Endothelial cell of umbilical vein (primary cell): ENCODE results near the gene MRPL57. TPM values are rescaled to one million over a fixed set of nuclear protein-coding genes. Genes with fewer than 3 reads are reported as not detected.
"Not testable (repeated sequence)": the region's sequence is repeated elsewhere in the genome, so short reads cannot be mapped to it uniquely, and the experiment has no call there.

Experiments
- BruUV-seq: library from RNA; stranded (reverse); fragments of 400-500 nt; replicated peaks from 2 replicates; lab custom pipeline; 2021; lab: Mats Ljungman, UMichigan
- CTCF ChIA-PET: fragments of 300-600, 350-600 bp; sonication (Branson Sonifier 250); formaldehyde crosslinking; loops from one replicate; lab custom pipeline; 2021; ENCODE audit warnings: antibody characterized with exemption, inconsistent platforms; lab: Charles Lee
- POLR2A ChIA-PET: fragments of 300-600, 350-600 bp; sonication (Branson Sonifier 250); formaldehyde crosslinking; loops from one replicate; lab custom pipeline; 2021; ENCODE audit warnings: antibody characterized with exemption, inconsistent platforms; lab: Charles Lee
- DNase-seq: peaks from one replicate; pipeline ENCODE4 v3.0.0-alpha.2; 2011; ENCODE audit warnings: low read depth, low spot score
- FAIRE-seq: peaks from 2 replicates; lab custom pipeline; 2011; peaks lifted over from hg19 to GRCh38; lab: Jason Lieb, UNC
- H2AFZ ChIP-seq: 2 replicates; pipeline ENCODE4 v1.6.0; 2012; ENCODE audit warnings: low read depth, low read length, control low read depth, inconsistent platforms
- H3K27ac ChIP-seq: 2 replicates; pipeline ENCODE4 v1.5.1; 2011; ENCODE audit warnings: low read depth, mild to moderate bottlenecking, control low read depth, low read length, moderate library complexity; ENCODE audit not compliant: insufficient read depth
- H3K27me3 ChIP-seq, 2 experiments: 2 replicates each; pipeline versions ENCODE4 v1.6.0 to v1.6.1; 2011; ENCODE audit warnings: low read length in 2 of 2, mixed read lengths in 1 of 2; ENCODE audit not compliant: control insufficient read depth in 2 of 2, insufficient read depth in 2 of 2
- H3K36me3 ChIP-seq, 2 experiments: 2 replicates in 1 of 2; 3 replicates in 1 of 2; pipeline ENCODE4 v1.5.1; 2011; ENCODE audit warnings: low read length in 2 of 2, mild to moderate bottlenecking in 1 of 2, moderate library complexity in 1 of 2; ENCODE audit not compliant: control insufficient read depth in 2 of 2, insufficient read depth in 2 of 2; ENCODE audit errors: extremely low read depth in 1 of 2
- H3K4me1 ChIP-seq: 3 replicates; pipeline ENCODE4 v1.5.1; 2011; ENCODE audit warnings: mild to moderate bottlenecking, low read length; ENCODE audit not compliant: control insufficient read depth, insufficient read depth; ENCODE audit errors: extremely low read depth
- H3K4me2 ChIP-seq: 2 replicates; pipeline ENCODE4 v1.6.1; 2011; ENCODE audit warnings: low read length, control low read depth, mixed read lengths; ENCODE audit not compliant: insufficient read depth
- H3K4me3 ChIP-seq, 3 experiments: fragments of 200-600 bp in 1 of 3; sonication (generic), shearing (Covaris generic) in 1 of 3; replicated peaks in 1 of 3; 2 replicates each; pipeline ENCODE4 v1.5.1; 2011 to 2016; ENCODE audit warnings: control low read depth in 3 of 3, low read length in 3 of 3, mild to moderate bottlenecking in 2 of 3, inconsistent platforms in 1 of 3, low read depth in 1 of 3, moderate library complexity in 1 of 3; ENCODE audit not compliant: insufficient read depth in 1 of 3
- H3K79me2 ChIP-seq: 2 replicates; pipeline ENCODE4 v1.6.0; 2012; ENCODE audit warnings: low read length, inconsistent platforms; ENCODE audit not compliant: control insufficient read depth, insufficient read depth
- H3K9ac ChIP-seq: replicated peaks from 2 replicates; pipeline ENCODE3; 2011; ENCODE audit warnings: low read length, control low read depth; ENCODE audit not compliant: insufficient read depth; ENCODE audit errors: extremely low read depth
- H3K9me1 ChIP-seq: replicated peaks from 3 replicates; pipeline ENCODE4 v1.6.0; 2011; ENCODE audit warnings: mild to moderate bottlenecking, low read length; ENCODE audit not compliant: control insufficient read depth, insufficient read depth; ENCODE audit errors: extremely low read depth
- H3K9me3 ChIP-seq: replicated peaks from 2 replicates; pipeline ENCODE4 v1.5.1; 2012; ENCODE audit warnings: low read length, inconsistent platforms; ENCODE audit not compliant: control insufficient read depth, insufficient read depth
- H4K20me1 ChIP-seq: replicated peaks from 2 replicates; pipeline ENCODE3; 2011; ENCODE audit warnings: mild to moderate bottlenecking, low read length; ENCODE audit not compliant: control insufficient read depth, insufficient read depth; ENCODE audit errors: extremely low read depth
- CTCF ChIP-seq, 2 donors: IDR thresholded peaks; 1 replicate in 1 of 2; 2 replicates in 1 of 2; pipeline ENCODE4 v1.5.1; 2011; ENCODE audit warnings: low read length in 2 of 2, mild to moderate bottlenecking in 2 of 2, moderate library complexity in 2 of 2, control low read depth in 1 of 2, inconsistent platforms in 1 of 2, low read depth in 1 of 2; ENCODE audit not compliant: insufficient read depth in 1 of 2; ENCODE audit errors: extremely low read depth in 1 of 2
- EZH2 ChIP-seq: IDR thresholded peaks from 2 replicates; pipeline ENCODE4 v1.6.1; 2012; ENCODE audit warnings: borderline replicate concordance, low read depth, mild to moderate bottlenecking, moderate library complexity, low read length, inconsistent platforms; ENCODE audit not compliant: severe bottlenecking
- FOS ChIP-seq: IDR thresholded peaks from 2 replicates; pipeline ENCODE4 v1.6.1; 2011; ENCODE audit warnings: mild to moderate bottlenecking, low read length, moderate library complexity, borderline replicate concordance; ENCODE audit not compliant: insufficient read depth
- GATA2 ChIP-seq: IDR thresholded peaks from 2 replicates; pipeline ENCODE4 v1.7.0; 2011; ENCODE audit warnings: low read depth, mild to moderate bottlenecking, moderate library complexity, mixed read lengths, low read length; ENCODE audit not compliant: insufficient read length, insufficient read depth
- JUN ChIP-seq: IDR thresholded peaks from 2 replicates; pipeline ENCODE4 v1.6.1; 2011; ENCODE audit warnings: borderline replicate concordance, low read depth; ENCODE audit not compliant: insufficient read length, insufficient read depth
- MAX ChIP-seq: IDR thresholded peaks from 2 replicates; pipeline ENCODE4 v1.6.1; 2011; ENCODE audit not compliant: insufficient read depth, insufficient read length
- MYC ChIP-seq: IDR thresholded peaks from one replicate; pipeline ENCODE4 v1.6.1; 2011; ENCODE audit warnings: mild to moderate bottlenecking, low read depth, low read length
- POLR2A ChIP-seq: IDR thresholded peaks from 2 replicates; pipeline ENCODE4 v1.6.1; 2012; ENCODE audit warnings: low read depth, mild to moderate bottlenecking, control low read depth, low read length
- dilution Hi-C: fragments of 300-500 bp; cut with MboI; formaldehyde crosslinking; loops from one replicate; pipeline ENCODE4 v1.15.0; 2019; ENCODE audit warnings: low sequenced_read_pairs; ENCODE audit not compliant: extremely low pct_ligation_motif_present
- intact Hi-C: fragments of 100-400 bp; cut with micrococcal nuclease; formaldehyde crosslinking; loops from one replicate; pipeline ENCODE4 v1.10.0; 2022
- polyA plus RNA-seq, 4 experiments: library from polyadenylated mRNA; depleted of rRNA in 3 of 4; stranded (reverse) in 3 of 4; unstranded in 1 of 4; fragments of >200 nt; gene quantifications; 2 replicates each; pipeline versions ENCODE4 v1.2.1 to v1.2.3, GENCODE V29; 2011 to 2012; ENCODE audit warnings: missing spikeins in 1 of 4
- total RNA-seq: library from RNA; stranded (reverse); gene quantifications from 2 replicates; pipeline ENCODE4 v1.2.3, GENCODE V29; 2021

MRPL57 gene
- total and polyA plus RNA-seq, 2 donors (not counting 3 experiments of a cell fraction or from before 2014, with no cell fraction given), result 17.7 to 23.1 TPM

GRCh38 chr13:21219036-21219381, 42.6 kb downstream of the MRPL57 start:
- Histone ChIP-seq H3K9me3 (no peaks in the 10 kb centered on the region), H3K9ac (no peak overlapping the region), H3K27ac (no peak overlapping the region), H3K4me3 (no peak overlapping the region), H3K4me1 (no peaks in the 10 kb centered on the region), H3K36me3 (no peaks in the 10 kb centered on the region), H3K9me1 (no peaks in the 10 kb centered on the region), H3K79me2 (no peaks in the 10 kb centered on the region), H4K20me1 (no peaks in the 10 kb centered on the region), H3K4me2 (no peak overlapping the region), H3K27me3 (peaks cover 0 to 6% of the 10 kb centered on the region in 2 experiments), H2AFZ (no peak overlapping the region)
- no peak for TF ChIP-seq MYC
- no peak for TF ChIP-seq GATA2
- TF ChIP-seq MAX, result no peak
- TF ChIP-seq EZH2, result no peak
- no peak for TF ChIP-seq CTCF (IDR thresholded peaks at IDR 0.05; ENCODE audit: extremely low read depth in 1 of 2, insufficient read depth in 1 of 2, low read depth in 1 of 2, low read length in 2 of 2)
- no peak for TF ChIP-seq POLR2A
- TF ChIP-seq JUN, result no peak
- TF ChIP-seq FOS, result no peak
- ChIA-PET CTCF (interaction anchor here (0.7 kb wide), 1 partner anchor 14 kb away, joined by 5 read pairs; no protein-coding TSS in a partner anchor), POLR2A (no interaction called here)
- intact Hi-C loops (no loop called here), dilution Hi-C loops (no loop called here)
- no peak for DNase-seq
- no peak for FAIRE-seq
- no TSS peak for BruUV-seq

- H3K27me3 ChIP-seq, FAIRE-seq, H3K9ac ChIP-seq, H3K79me2 ChIP-seq, H3K9me3 ChIP-seq, intact Hi-C loops, H3K4me2 ChIP-seq, dilution Hi-C loops, H4K20me1 ChIP-seq, H3K4me3 ChIP-seq, CTCF ChIA-PET, H3K27ac ChIP-seq, DNase-seq, BruUV-seq, H2AFZ ChIP-seq, H3K9me1 ChIP-seq, POLR2A ChIA-PET, H3K36me3 ChIP-seq, H3K4me1 ChIP-seq: not testable (repeated sequence)
Observed at GRCh38 chr13:21219716-21220115, 43.3 kb downstream of the MRPL57 start.
